SK-N-MC (cell line): ENCODE results near the gene ACSL4.

ENCODE experiments used
- EZH2 ChIP-seq: fragments of 200-600 bp; sonication (generic); IDR thresholded peaks from one replicate; pipeline ENCODE4 v1.6.1; 2017; ENCODE audit warnings: antibody characterized with exemption
- POLR2AphosphoS5 ChIP-seq: IDR thresholded peaks from 2 replicates; pipeline ENCODE4 v1.6.1; 2012; ENCODE audit warnings: mild to moderate bottlenecking, low read depth, low read length, borderline replicate concordance

DNA sequence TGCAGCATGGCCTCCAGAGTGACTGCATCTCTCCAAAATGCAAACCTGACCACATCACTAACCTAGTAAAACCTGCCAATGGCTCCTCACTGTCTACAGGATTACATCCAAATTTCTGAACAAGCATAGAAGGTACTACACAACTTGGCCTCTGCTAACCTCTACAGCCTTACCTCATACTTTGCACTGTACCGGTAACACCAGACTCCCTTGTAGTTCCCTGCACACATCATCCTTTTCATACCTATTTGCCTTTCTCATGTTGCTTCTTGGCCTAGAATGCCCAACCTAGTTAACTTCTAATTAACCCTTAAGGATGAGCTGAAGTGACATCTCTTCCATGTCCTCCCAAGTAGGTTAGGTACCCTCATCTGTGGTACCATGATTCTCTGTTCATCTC, 74.7 kb downstream of the ACSL4 start:
- TF ChIP-seq EZH2 (no peak), POLR2AphosphoS5 (no peak)
